ENCODE data around the gene UPK3A. TPM values are rescaled to one million over a fixed set of nuclear protein-coding genes. Genes with fewer than 3 reads are reported as not detected.
"Not testable (repeated sequence)": the region's sequence is repeated elsewhere in the genome, so short reads cannot be mapped to it uniquely, and the experiment has no call there.

Gene UPK3A
- total RNA-seq, 1 donor from 2014 or later = 0.29 TPM

DNA sequence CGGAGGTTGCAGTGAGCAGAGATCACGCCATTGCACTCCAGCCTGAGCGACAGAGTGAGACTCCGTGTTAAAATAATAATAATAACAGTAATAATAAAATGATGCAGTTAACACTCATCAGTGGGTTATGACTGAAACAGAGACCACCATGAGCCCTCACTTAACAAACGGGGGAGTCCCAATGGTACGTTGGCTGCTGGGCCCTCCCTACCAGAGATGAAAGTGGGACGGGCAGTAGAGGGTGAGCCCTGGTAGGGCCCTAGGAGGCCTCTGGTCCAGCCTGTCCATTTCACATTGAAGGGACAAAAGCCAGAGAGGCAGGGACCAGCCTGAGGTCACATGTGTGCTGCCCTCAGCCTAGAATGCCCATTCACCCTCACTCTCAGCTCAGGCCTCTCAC, 30.4 kb upstream of the UPK3A start:
- Mint-ChIP-seq H3K27me3 (no peaks in the 10 kb centered on the region), H3K27ac (no peak overlapping the region), H3K36me3 (no peaks in the 10 kb centered on the region), H3K9me3 (no peaks in the 10 kb centered on the region), H3K4me1 (ENCODE audit: unreplicated experiment) (no peaks in the 10 kb centered on the region), H3K4me3 (no peak overlapping the region)
- TF ChIP-seq, protein P1, sequence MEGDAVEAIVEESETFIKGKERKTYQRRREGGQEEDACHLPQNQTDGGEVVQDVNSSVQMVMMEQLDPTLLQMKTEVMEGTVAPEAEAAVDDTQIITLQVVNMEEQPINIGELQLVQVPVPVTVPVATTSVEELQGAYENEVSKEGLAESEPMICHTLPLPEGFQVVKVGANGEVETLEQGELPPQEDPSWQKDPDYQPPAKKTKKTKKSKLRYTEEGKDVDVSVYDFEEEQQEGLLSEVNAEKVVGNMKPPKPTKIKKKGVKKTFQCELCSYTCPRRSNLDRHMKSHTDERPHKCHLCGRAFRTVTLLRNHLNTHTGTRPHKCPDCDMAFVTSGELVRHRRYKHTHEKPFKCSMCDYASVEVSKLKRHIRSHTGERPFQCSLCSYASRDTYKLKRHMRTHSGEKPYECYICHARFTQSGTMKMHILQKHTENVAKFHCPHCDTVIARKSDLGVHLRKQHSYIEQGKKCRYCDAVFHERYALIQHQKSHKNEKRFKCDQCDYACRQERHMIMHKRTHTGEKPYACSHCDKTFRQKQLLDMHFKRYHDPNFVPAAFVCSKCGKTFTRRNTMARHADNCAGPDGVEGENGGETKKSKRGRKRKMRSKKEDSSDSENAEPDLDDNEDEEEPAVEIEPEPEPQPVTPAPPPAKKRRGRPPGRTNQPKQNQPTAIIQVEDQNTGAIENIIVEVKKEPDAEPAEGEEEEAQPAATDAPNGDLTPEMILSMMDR (conservative IDR thresholded peaks at IDR 0.05) = no peak
- no peak for DNase-seq (ENCODE audit: extremely low spot score, unreplicated experiment)

DNA sequence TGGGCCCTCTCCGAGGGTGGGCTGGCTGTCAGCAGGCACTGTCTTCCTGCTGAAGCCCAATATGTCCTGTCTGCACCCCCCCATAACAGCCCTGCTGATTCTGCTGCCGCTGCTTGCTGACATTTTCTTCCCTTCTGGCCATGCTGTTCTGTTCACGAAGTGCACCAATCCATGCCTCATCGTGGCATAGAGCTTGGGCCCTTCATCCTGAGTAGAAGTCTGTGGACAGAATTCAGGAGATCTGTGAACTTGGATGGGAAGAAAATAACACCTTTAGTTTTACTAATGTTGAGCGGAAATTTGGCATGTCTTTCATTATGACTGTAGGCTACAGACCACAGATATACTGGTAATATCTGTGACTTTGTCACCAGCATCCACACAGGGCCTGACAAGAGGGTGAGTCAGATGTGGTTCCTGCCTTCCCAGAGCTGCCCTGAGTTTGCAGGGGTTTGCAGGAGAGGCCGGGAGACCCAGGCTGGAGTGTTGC, 29.9 kb upstream of the UPK3A start:
- Mint-ChIP-seq H3K9me3 (no peaks in the 10 kb centered on the region), H3K27me3 (no peaks in the 10 kb centered on the region), H3K27ac (no peak overlapping the region), H3K36me3 (no peaks in the 10 kb centered on the region), H3K4me3 (no peak overlapping the region), H3K4me1 (ENCODE audit: unreplicated experiment) (no peaks in the 10 kb centered on the region)
- DNase-seq (ENCODE audit: extremely low spot score, unreplicated experiment) = no peak
- TF ChIP-seq, protein P1 (conservative IDR thresholded peaks at IDR 0.05) = no peak

DNA sequence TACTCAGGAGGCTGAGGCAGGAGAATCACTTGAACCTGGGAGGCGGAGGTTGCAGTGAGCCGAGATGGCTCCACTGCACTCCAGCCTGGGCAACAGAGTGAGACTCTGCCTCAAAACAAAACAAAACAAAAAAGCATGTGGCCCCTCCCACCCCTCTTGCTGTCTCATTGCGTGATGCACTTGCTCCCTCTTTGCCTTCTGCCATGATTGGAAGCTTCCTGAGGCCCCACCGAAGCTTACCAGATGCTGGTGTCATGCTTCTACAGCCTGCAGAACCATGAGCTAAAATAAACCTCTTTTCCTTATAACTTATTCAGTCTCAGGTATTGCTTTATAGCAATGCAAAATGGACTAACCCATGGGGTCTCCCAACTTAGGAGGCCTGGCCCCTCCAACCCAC, 26.8 kb upstream of the UPK3A start:
- H3K9me3 Mint-ChIP-seq; H3K27ac Mint-ChIP-seq; H3K36me3 Mint-ChIP-seq; H3K4me3 Mint-ChIP-seq; H3K27me3 Mint-ChIP-seq; H3K4me1 Mint-ChIP-seq (ENCODE audit: unreplicated experiment); DNase-seq (ENCODE audit: extremely low spot score, unreplicated experiment): not testable (repeated sequence)

DNA sequence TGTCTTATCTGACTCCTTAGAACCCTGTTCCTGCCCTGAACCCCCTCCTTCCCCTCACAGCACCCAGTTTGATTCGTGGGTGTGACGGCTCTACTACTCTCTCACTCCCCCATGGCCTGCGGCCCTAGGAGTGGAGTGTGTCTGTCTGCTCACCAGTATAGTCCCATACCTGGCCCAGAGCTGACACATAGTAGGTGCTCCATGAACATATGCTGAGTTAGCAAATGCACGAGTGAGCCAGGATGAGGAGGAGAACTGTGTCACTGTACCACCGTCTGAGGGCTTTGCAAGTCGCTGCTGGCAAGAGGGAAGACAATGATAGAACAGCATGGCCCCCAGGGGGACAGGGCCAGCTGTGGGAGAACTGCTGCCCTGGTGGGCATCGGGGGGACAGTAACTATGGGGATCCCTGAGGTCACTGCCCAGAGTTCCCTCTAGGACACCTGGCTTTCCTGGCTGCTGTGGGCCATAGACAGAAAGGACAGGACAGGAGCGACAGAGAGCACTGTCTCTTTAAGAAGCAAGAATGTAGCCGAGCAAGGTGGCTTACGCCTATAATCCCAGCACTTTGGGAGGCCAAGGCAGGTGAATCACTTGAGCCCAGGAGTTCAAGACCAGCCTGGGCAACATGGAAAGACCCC, 24.9 kb upstream of the UPK3A start:
- Mint-ChIP-seq H3K4me1 (ENCODE audit: unreplicated experiment) (peaks cover 8% of the 10 kb centered on the region), H3K27ac (no peak overlapping the region), H3K4me3 (no peak overlapping the region), H3K36me3 (no peaks in the 10 kb centered on the region), H3K9me3 (no peaks in the 10 kb centered on the region), H3K27me3 (peaks cover 6% of the 10 kb centered on the region)
- no peak for DNase-seq (ENCODE audit: extremely low spot score, unreplicated experiment)
- TF ChIP-seq, protein P1 (conservative IDR thresholded peaks at IDR 0.05) = no peak

DNA sequence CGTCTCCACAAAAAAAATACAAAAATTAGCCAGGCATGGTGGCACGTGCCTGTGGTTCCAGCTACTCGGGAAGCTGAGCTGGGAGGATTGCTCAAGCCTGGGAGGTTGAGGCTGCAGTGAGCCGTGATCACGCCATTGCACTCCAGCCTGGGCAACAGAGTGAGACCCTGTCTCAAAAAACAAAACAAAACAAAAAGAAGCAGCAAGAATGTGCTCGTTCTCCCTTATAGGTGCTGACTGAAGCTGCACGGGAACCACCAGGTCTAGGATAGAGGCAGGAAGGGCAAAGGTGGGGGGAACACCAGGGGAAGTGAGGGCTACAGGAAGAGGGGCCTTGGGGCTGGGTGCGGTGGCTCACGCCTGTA, 24.4 kb upstream of the UPK3A start:
- H3K27ac Mint-ChIP-seq; DNase-seq (ENCODE audit: extremely low spot score, unreplicated experiment); H3K9me3 Mint-ChIP-seq; H3K27me3 Mint-ChIP-seq; H3K4me3 Mint-ChIP-seq; H3K4me1 Mint-ChIP-seq (ENCODE audit: unreplicated experiment); H3K36me3 Mint-ChIP-seq: not testable (repeated sequence)

DNA sequence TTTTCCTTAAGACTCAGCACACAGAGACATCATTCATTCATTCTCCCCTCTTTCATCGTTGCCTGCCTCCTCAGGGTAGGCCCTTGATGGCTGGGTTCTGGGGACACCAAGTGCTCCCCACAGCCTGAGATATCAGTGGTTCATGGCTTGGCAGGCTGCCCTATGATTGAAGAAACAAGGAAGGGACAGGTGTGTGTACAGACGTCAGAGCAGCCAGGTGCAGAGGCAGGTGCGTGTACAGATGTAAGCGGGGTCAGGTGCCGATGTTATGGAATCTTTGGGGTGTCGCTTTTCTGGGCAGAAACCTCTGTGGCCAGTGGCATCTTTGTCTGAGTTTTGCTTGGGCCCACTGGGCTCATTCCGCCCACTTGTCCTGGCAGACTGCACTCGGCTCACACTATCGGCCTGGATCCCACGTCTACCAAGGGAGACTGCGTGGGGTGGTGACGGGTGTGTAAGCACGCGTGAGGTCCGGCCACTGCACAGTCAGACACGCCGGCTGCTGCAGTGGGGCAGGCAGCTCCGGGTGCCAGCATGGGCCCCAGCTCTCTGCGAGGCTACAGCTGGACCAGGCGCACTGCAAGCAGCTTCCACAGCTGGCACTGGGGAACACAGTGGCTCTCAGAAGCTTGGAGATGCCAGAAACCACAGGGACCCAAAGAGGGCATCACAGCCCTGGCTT, 23.2 kb upstream of the UPK3A start:
- H3K27me3 Mint-ChIP-seq = peaks cover 6% of the 10 kb centered on the region
- TF ChIP-seq, protein P1 (conservative IDR thresholded peaks at IDR 0.05) = no peak
- DNase-seq (ENCODE audit: extremely low spot score, unreplicated experiment) = no peak
- no peak overlapping the region for H3K27ac Mint-ChIP-seq
- H3K4me3 Mint-ChIP-seq = no peak overlapping the region
- peaks cover 8% of the 10 kb centered on the region for H3K4me1 Mint-ChIP-seq (ENCODE audit: unreplicated experiment)
- H3K9me3 Mint-ChIP-seq = no peaks in the 10 kb centered on the region
- H3K36me3 Mint-ChIP-seq = no peaks in the 10 kb centered on the region

Data from type B pancreatic cell (in vitro differentiated cells).